WI38 (cell line): ENCODE results near the gene DRGX.

Experiments
- H3K4me3 ChIP-seq: 2 replicates; pipeline ENCODE4 v1.5.1; 2011; ENCODE audit warnings: low read depth, mild to moderate bottlenecking, control low read depth, low read length
- CTCF ChIP-seq: IDR thresholded peaks from 2 replicates; pipeline ENCODE4 v1.5.1; 2012; ENCODE audit warnings: low read depth, mild to moderate bottlenecking, control low read depth, low read length

The DRGX gene

GRCh38 chr10:49370326-49371100, 25.4 kb downstream of the DRGX start:
- no peak for TF ChIP-seq CTCF

GRCh38 chr10:49369216-49370162, 26.4 kb downstream of the DRGX start:
- H3K4me3 ChIP-seq: no peak overlapping the region
- TF ChIP-seq CTCF: no peak

More at GRCh38 chr10:49370326-49371100, 25.4 kb downstream of the DRGX start:
- H3K4me3 ChIP-seq: no peak overlapping the region

GRCh38 chr10:49368256-49368655, 27.6 kb downstream of the DRGX start:
- no peak overlapping the region for H3K4me3 ChIP-seq
- no peak for TF ChIP-seq CTCF

GRCh38 chr10:49367600-49367999, 28.3 kb downstream of the DRGX start:
- no peak overlapping the region for H3K4me3 ChIP-seq
- no peak for TF ChIP-seq CTCF

- no peak for TF ChIP-seq CTCF
- no peak overlapping the region for H3K4me3 ChIP-seq
Observed at GRCh38 chr10:49366460-49366859, 29.4 kb downstream of the DRGX start.

- TF ChIP-seq CTCF: no peak
Observed at GRCh38 chr10:49365675-49366415, 30.0 kb downstream of the DRGX start.

More at GRCh38 chr10:49365675-49366415, 30.0 kb downstream of the DRGX start:
- H3K4me3 ChIP-seq: no peak overlapping the region
